Thoracic aorta (tissue), 2 donors: ENCODE results near the gene PDZRN3. TPM values are rescaled to one million over a fixed set of nuclear protein-coding genes. Genes with fewer than 3 reads are reported as not detected.

Source experiments
- ATAC-seq: fragments of 150-250 bp; one replicate; pipeline ENCODE4 v1.8.0; 2017; ENCODE audit warnings: low read depth; ENCODE audit not compliant: insufficient number of reproducible peaks, low FRiP score
- DNase-seq: peaks from one replicate; pipeline ENCODE4 v3.0.0-alpha.2; 2020; ENCODE audit warnings: low spot score
- H3K27ac ChIP-seq, 2 donors: fragments of 200-600 bp; sonication (generic); 1 replicate in 1 of 2; 2 replicates in 1 of 2; pipeline ENCODE4 v1.5.1; 2016; ENCODE audit warnings: mild to moderate bottlenecking in 2 of 2, moderate library complexity in 2 of 2
- H3K27me3 ChIP-seq: fragments of 200-600 bp; sonication (generic); replicated peaks from 2 replicates; pipeline ENCODE4 v1.6.0; 2016; ENCODE audit warnings: mild to moderate bottlenecking; ENCODE audit not compliant: insufficient read depth
- H3K36me3 ChIP-seq: fragments of 200-600 bp; sonication (generic); one replicate; pipeline ENCODE4 v1.5.1; 2016
- H3K4me1 ChIP-seq, 2 donors: fragments of 200-600 bp; sonication (generic); 1 replicate in 1 of 2; 2 replicates in 1 of 2; pipeline versions ENCODE4 v1.5.1 to v1.6.0; 2016; ENCODE audit warnings: low read depth in 2 of 2, mild to moderate bottlenecking in 1 of 2; ENCODE audit not compliant: control insufficient read depth in 1 of 2
- H3K4me3 ChIP-seq: fragments of 200-600 bp; sonication (generic); 2 replicates; pipeline ENCODE4 v1.5.1; 2016; ENCODE audit warnings: mild to moderate bottlenecking
- H3K9me3 ChIP-seq: fragments of 200-600 bp; sonication (generic); 2 replicates; pipeline ENCODE4 v1.5.1; 2016
- total RNA-seq, 2 donors: library from RNA; depleted of rRNA; stranded (reverse); fragments of >200 nt; gene quantifications; one replicate each; pipeline versions ENCODE4 v1.1.0 to v1.2.3, GENCODE V29; 2016
- TF ChIP-seq, protein P1 (sequence below): fragments of 200-600 bp; sonication (generic); IDR thresholded peaks from one replicate; pipeline ENCODE4 v1.5.1; 2019; ENCODE audit warnings: antibody characterized with exemption

The PDZRN3 gene
- total RNA-seq, 2 donors from 2014 or later: 140 to 166 TPM

DNA sequence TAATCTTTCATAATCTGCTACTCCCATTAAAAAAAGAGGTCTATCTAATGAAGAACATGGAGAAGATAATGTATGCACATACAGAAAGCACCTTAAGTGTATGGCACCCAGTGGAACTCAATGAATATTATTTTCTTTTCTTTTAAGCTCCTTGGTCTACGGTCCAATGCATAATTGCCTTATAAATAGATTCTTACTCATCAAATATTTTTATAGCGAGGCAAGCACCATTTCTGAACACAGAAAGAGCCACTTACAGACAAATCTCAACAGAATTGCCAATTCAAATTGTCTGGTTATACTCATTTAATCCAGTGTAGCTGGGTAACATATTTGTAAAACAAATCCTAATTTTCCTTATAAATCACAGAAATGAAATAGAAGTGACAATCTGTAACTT is 6.3 kb downstream of the PDZRN3 start:
- ATAC-seq (no peak), DNase-seq (no peak)
- TF ChIP-seq, protein P1, sequence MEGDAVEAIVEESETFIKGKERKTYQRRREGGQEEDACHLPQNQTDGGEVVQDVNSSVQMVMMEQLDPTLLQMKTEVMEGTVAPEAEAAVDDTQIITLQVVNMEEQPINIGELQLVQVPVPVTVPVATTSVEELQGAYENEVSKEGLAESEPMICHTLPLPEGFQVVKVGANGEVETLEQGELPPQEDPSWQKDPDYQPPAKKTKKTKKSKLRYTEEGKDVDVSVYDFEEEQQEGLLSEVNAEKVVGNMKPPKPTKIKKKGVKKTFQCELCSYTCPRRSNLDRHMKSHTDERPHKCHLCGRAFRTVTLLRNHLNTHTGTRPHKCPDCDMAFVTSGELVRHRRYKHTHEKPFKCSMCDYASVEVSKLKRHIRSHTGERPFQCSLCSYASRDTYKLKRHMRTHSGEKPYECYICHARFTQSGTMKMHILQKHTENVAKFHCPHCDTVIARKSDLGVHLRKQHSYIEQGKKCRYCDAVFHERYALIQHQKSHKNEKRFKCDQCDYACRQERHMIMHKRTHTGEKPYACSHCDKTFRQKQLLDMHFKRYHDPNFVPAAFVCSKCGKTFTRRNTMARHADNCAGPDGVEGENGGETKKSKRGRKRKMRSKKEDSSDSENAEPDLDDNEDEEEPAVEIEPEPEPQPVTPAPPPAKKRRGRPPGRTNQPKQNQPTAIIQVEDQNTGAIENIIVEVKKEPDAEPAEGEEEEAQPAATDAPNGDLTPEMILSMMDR: no peak
- Histone ChIP-seq H3K36me3 (no peaks in the 10 kb centered on the region), H3K9me3 (no peaks in the 10 kb centered on the region), H3K4me3 (peak overlapping the region; percentile 92), H3K27ac (peak overlapping the region; percentile 40 to 89), H3K4me1 (peaks cover 23 to 78% of the 10 kb centered on the region in 2 donors), H3K27me3 (no peaks in the 10 kb centered on the region)

DNA sequence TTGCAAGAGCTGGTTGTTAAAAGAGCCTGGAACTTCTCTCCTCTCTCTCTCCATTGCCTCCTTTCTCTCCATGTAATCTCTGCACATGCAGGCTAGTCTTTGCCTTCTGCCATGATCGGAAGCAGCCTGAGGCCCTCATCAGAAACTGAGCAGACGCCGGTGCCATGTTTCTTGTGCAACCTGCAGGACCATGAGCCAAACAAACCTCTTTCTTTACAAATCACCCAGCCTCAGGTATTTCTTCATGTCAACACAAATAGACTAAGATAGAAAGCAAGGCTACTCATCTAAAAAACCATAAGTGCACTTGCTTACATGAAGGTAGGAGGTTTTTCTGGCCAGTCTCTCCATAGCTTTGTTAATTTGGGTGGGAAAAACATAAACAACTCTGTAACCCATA is 8.7 kb downstream of the PDZRN3 start:
- ATAC-seq: no peak
- H3K27me3 ChIP-seq: no peaks in the 10 kb centered on the region
- peak overlapping the region; percentile 23 to 45 for H3K27ac ChIP-seq
- no peaks in the 10 kb centered on the region for H3K36me3 ChIP-seq
- DNase-seq: no peak
- peaks cover 30 to 100% of the 10 kb centered on the region in 2 donors for H3K4me1 ChIP-seq
- TF ChIP-seq, protein P1: no peak
- H3K4me3 ChIP-seq: no peak overlapping the region
- H3K9me3 ChIP-seq: no peaks in the 10 kb centered on the region

DNA sequence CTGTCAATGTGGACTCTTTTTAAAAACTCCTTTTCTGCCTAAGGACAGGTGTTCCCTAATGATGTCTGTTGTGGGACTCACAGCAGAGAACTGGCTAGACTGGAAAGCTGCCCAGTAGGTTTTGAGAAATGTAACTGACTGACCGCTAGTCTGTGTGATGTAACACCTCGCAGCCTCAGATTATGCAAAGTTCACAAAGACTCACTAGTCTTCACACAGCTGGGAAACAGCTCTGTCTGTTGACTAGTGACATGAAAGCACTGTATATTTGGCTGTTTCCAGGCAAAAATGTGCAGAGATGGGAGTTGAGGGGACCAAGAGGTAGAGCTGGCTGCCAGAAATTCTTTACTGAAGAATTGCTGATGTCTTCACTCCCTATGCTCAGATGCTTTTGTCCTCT is 10.3 kb downstream of the PDZRN3 start:
- no peaks in the 10 kb centered on the region for H3K27me3 ChIP-seq
- H3K27ac ChIP-seq: peak overlapping the region; percentile 6 to 40
- H3K36me3 ChIP-seq: no peaks in the 10 kb centered on the region
- ATAC-seq: peak; percentile 39
- DNase-seq: no peak
- TF ChIP-seq, protein P1: no peak
- H3K9me3 ChIP-seq: no peaks in the 10 kb centered on the region
- H3K4me1 ChIP-seq: peaks cover 39 to 100% of the 10 kb centered on the region in 2 donors
- H3K4me3 ChIP-seq: peak overlapping the region; percentile 27

DNA sequence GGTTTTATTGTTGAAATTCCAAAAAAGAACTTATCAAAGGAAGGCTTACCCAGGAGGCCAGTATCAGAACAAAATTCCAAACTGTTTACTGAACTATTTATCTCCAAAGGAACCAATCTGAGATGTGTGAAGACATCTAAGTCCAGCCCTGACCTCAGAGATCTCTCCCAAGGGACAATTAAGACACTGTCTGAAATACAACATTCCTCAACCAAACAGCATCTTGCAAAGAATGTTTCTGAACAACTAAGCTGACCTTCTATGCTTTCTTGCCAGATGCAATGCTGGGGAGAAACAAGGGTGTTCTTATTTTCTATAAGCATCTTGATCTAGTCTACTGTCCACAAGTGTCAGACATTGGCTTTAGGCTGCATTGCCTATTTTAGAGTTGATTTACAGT is 13.6 kb downstream of the PDZRN3 start:
- TF ChIP-seq, protein P1: no peak
- H3K4me1 ChIP-seq: peaks cover 32 to 85% of the 10 kb centered on the region in 2 donors
- no peak overlapping the region for H3K4me3 ChIP-seq
- DNase-seq (no peak), ATAC-seq (no peak)
- no peaks in the 10 kb centered on the region for H3K9me3 ChIP-seq
- H3K36me3 ChIP-seq: no peaks in the 10 kb centered on the region
- H3K27ac ChIP-seq: no peak overlapping the region
- no peaks in the 10 kb centered on the region for H3K27me3 ChIP-seq

DNA sequence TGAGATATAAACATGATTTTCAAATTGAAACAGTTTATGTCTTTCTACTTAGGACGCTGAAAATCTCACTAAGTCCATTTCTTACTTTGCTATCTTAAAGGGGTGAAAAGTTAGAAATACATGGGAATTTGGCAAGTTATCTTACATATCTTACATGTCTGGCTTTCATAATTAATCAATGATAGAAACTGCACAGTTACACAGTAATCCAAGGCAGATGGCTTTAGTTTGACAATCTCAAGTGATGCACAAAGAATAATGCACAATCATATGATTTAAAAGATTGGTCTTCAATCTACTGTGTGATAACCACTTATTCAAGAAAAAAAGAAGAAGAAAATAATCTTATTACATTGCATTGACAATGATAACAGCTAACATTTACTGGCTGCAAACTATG is 14.2 kb downstream of the PDZRN3 start:
- DNase-seq: no peak
- H3K27ac ChIP-seq: no peak overlapping the region
- ATAC-seq: no peak
- H3K27me3 ChIP-seq: no peaks in the 10 kb centered on the region
- H3K9me3 ChIP-seq: no peaks in the 10 kb centered on the region
- TF ChIP-seq, protein P1: no peak
- H3K36me3 ChIP-seq: no peaks in the 10 kb centered on the region
- H3K4me3 ChIP-seq: no peak overlapping the region
- H3K4me1 ChIP-seq: peaks cover 36 to 85% of the 10 kb centered on the region in 2 donors
